Omental fat pad (tissue), 4 donors: ENCODE data around the gene METTL23. TPM values are rescaled to one million over a fixed set of nuclear protein-coding genes. Genes with fewer than 3 reads are reported as not detected.
"Not testable (repeated sequence)": the region's sequence is repeated elsewhere in the genome, so short reads cannot be mapped to it uniquely, and the experiment has no call there.

Source experiments
- ATAC-seq: fragments of 150-250 bp; one replicate; pipeline ENCODE4 v1.9.1; 2016; ENCODE audit warnings: mild to moderate bottlenecking, moderate library complexity; ENCODE audit not compliant: low FRiP score
- DNase-seq: peaks from one replicate; pipeline ENCODE4 v3.0.0-alpha.2; 2019; ENCODE audit warnings: low spot score
- total RNA-seq, 4 donors: library from RNA; depleted of rRNA; stranded (reverse); fragments of >200 nt; gene quantifications; one replicate each; pipeline ENCODE4 v1.1.0, GENCODE V29; 2016
- TF ChIP-seq, protein P1 (sequence below), 3 donors: fragments of 450-650 bp; IDR thresholded peaks; one replicate each; pipeline ENCODE4 v1.5.1; 2016 to 2017; ENCODE audit warnings: antibody characterized with exemption in 3 of 3, mild to moderate bottlenecking in 3 of 3, moderate library complexity in 2 of 3

Gene METTL23
- total RNA-seq, 4 donors from 2014 or later, result 13.6 to 30.2 (median 26.9) TPM

DNA sequence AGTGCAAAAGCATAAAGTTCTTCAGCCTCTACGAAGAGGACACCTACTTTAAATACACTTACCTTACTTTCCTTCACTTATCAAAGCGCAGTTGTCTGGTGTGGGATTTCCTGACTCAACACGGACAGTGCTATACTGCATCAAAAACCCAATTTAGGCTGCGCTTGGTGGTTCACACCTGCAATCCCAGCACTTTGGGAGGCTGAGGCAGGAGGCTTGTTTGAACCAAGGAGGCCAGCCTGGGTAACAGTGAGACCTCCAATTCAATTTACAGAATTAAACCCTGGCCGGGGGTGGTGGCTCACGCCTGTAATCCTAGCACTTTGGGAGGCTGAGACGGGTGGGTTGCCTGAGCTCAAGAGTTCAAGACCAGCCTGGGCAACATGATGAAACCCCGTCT is 4.4 kb upstream of the METTL23 start:
- TF ChIP-seq, protein P1, sequence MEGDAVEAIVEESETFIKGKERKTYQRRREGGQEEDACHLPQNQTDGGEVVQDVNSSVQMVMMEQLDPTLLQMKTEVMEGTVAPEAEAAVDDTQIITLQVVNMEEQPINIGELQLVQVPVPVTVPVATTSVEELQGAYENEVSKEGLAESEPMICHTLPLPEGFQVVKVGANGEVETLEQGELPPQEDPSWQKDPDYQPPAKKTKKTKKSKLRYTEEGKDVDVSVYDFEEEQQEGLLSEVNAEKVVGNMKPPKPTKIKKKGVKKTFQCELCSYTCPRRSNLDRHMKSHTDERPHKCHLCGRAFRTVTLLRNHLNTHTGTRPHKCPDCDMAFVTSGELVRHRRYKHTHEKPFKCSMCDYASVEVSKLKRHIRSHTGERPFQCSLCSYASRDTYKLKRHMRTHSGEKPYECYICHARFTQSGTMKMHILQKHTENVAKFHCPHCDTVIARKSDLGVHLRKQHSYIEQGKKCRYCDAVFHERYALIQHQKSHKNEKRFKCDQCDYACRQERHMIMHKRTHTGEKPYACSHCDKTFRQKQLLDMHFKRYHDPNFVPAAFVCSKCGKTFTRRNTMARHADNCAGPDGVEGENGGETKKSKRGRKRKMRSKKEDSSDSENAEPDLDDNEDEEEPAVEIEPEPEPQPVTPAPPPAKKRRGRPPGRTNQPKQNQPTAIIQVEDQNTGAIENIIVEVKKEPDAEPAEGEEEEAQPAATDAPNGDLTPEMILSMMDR (IDR thresholded peaks at IDR 0.05), result no peak
- ATAC-seq, result no peak

DNA sequence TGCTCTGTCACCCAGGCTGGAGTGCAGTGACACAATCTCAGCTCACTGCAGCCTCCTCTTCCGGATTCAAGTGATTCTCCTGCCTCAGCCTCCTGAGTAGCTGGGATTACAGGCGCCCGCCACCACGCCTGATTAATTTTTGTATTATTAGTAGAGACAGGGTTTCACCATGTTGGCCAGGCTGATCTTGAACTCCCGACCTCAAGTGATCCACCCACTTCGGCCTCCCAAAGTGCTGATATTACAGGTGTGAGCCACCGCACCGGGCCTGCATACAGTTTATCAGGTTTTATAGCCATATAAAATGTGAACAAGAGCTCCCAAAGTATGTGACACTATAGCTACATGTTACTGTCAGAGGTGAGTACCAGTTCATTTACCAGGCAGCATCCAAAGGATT is 3.7 kb upstream of the METTL23 start:
- not testable (repeated sequence) for ATAC-seq, DNase-seq

More for the DNA sequence above, 4.4 kb upstream of the METTL23 start:
- no peak for DNase-seq

DNA sequence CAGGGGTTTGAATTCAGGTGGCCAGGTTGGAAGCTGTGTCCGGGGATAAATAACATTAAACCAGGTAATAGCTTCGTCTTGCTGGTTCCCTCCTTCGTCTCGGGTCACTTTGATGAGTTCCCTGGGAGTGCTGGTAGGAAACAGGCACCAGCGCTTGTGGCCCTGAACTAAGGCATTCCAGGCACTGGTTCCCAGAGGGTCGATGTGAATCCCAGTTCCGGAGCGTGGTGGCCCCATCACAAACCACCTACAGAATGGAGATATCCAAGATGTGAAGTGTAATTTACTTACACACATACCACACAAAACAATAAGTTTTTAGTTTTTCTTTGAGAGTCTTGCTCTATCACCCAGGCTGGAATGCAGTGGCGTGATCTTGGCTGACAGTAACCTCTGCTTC is 2.8 kb upstream of the METTL23 start:
- DNase-seq (no peak), ATAC-seq (no peak)
- TF ChIP-seq, protein P1 (IDR thresholded peaks at IDR 0.05), result no peak

DNA sequence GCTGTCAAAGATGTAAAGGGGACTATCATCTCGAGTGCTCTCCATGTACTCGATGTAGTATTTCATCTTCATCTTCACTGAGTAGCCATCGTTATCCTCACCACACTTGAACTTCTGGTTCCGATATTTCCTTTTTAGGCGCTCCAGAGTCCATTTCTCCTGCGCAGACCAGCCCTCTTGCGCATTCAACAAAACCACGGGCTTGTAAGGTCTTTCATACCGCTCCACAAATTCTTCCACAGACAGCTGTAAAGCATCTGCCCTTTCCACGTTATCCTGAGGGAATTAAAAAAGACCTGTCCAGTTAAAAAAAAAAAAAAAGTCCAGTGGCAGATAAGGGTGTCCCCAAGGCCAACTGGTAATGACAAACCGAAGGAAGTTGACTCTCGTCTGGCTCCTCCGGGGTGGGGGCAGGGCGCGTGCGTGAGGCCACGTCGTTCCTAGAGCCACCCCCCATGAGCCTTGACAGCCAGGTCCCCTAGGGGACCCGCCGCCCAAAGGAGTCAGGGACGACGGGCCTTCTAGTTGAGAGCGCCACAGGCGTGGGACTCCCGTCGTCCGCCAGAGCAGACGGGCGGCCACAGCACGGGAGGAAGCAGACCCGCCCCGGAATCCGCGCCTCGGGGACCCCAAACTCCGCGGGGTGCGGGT is 934 bp upstream of the METTL23 start:
- ATAC-seq (peak; percentile 24), DNase-seq (peak; percentile 49)
- TF ChIP-seq, protein P1 (IDR thresholded peaks at IDR 0.05), result no peak

DNA sequence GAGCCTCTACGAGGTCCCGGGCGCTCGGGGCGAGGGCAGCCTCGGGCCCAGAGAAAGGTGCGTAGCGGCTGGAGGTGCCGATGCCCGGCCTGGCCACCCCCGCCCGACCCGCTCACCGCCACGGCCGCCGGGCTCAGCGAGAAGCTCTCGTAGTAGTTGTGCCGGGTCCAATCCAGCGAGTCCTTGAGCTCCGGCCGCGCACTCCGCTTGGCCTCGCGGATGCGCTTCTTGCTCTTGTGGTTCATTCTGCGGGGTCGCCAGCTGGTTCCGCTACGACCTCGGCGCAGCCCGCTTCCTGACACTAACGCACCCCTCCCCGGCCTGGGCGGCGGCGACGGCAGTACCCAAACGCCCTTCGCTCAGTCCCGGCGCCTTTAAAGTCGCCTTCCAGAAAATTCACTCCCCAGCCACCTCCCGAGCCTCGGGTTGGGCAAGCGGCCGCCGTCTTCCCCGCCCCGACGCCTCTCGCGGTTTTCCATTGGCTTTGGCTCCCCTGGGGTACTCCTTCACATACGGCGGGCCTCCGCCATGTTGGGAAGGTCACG is 336 bp upstream of the METTL23 start, which contains the start of gene JMJD6:
TSS of gene JMJD6 (minus strand) at position 376 of the 545 bp plus-strand sequence. CDS start at position 245, 131 bp downstream.
- TF ChIP-seq, protein P1 (IDR thresholded peaks at IDR 0.05), result no peak
- peak; percentile 98 for ATAC-seq
- DNase-seq, result peak; percentile 57

DNA sequence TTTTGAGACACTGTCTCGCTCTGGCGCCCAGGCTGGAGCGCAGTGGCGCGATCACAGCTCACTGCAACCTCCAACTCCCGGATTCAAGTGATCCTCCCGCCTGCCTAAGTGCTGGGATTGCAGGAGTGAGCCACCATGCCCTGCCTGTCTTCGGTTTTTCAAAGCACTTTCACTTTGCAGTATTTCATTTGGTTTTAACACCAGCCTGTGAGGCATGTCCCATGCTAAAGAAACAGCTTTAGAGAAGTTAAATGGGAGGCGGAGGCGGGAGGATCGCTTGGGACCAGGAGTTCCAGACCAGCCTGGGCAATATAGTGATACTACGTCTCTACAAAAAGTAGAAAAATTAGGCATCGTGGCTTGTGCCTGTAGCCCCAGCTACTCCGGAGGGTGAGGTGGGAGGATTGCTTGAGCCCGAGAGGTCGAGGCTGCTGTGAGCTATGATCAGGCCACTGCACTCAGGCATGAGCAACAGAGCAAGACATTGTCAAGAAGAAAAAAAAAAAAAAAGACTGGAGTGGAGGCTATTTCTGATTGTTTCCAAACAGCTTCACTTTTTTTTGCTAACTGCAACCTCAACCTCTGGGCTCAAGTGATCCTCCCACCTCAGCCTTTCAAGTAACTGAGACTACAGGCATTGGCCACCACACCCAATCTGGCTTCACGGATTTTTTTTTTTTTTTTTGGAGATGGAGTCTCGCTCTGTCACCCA is 1.3 kb downstream of the METTL23 start:
- ATAC-seq (no peak), DNase-seq (no peak)
- TF ChIP-seq, protein P1 (IDR thresholded peaks at IDR 0.05), result no peak

DNA sequence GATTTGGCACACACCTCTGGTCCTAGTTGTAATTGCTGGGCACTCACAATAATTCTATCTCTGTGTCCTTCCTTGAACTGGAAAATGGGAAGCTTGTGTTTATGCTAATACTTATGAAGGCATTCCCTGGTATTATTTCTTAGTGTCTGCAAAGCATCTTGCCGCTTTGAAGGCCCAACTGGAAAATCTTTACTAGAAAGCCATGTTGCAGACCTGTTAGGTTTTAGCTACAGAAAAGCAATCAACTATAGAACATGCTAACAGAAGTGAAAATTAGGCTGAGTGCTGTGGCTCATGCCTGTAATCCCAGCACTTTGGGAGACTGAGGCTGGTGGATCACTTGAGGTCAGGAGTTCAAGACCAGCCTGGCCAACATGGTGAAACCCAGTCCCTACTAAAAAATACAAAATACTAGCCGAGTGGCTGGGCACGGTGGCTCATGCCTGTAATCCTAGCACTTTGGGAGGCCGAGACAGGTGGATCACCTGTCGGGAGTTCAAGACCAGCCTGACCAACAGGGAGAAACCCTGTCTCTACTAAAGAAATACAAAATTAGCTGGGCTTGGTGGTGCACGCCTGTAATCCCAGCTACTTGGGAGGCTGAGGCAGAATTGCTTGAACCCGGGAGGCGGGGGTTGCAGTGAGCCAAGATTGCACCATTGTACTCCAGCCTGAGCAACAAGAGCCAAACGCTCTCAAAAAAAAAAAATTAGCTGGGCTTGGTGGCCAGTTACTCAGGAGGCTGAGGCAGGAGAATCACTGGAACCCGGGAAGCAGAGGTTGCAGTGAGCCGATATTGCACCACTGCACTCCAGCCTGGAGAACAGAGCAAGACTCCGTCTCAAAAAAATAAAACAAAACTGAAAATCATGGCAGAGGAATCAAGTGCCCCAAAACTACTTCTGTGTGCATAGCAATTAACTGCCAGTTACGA is 5.4 kb downstream of the METTL23 start:
- not testable (repeated sequence) for DNase-seq, ATAC-seq
